Fibroblast of skin of scalp (primary cell): ENCODE data around the gene C5orf46. TPM values are rescaled to one million over a fixed set of nuclear protein-coding genes. Genes with fewer than 3 reads are reported as not detected.
"Not testable (repeated sequence)": the region's sequence is repeated elsewhere in the genome, so short reads cannot be mapped to it uniquely, and the experiment has no call there.

ENCODE experiments used
- DNase-seq: peaks from one replicate; pipeline ENCODE4 v3.0.0-alpha.2; 2013
- polyA plus RNA-seq, 2 experiments: library from polyadenylated mRNA; unstranded; fragments of 120-200 nt; gene quantifications; one replicate each; pipeline ENCODE4 v1.2.1, GENCODE V29; 2013; ENCODE audit not compliant: insufficient read length in 2 of 2

C5orf46 gene
- polyA plus RNA-seq (2013, experiment 1 of 2; ENCODE audit: insufficient read length) = 4.1 TPM
- 3.5 TPM for polyA plus RNA-seq (2013, experiment 2 of 2; ENCODE audit: insufficient read length)

- peak; percentile 41 for DNase-seq
Measured at GRCh38 chr5:147906326-147907095, at the start of gene C5orf46. TSS of gene C5orf46 (minus strand) at chr5:147906538. CDS start at chr5:147906501, 37 bp downstream.

DNA sequence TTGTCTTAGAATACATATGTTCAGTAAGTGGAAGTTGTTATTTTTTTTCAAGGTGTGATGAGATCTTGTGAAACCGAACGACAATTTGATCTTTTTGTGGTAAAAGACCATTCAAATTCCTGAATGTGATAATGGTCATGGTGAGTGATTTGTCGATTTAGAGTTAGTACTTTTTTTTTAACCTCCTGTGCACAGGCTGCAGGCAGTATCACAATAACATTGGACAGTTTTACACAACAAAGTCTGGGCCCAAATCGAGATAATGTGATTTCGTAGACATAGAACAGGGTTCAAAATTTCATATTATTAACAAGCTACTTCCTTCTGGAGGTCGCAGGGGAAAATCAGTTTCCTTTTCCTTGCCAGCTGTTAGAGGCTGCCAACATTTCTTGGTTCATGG, 48.6 kb upstream of the C5orf46 start:
- no peak for DNase-seq

- DNase-seq = peak; percentile 18
Measured at GRCh38 chr5:147949711-147950573, 43.6 kb upstream of the C5orf46 start.

- DNase-seq = not testable (repeated sequence)
Measured at GRCh38 chr5:147946658-147947274, 40.4 kb upstream of the C5orf46 start.

DNA sequence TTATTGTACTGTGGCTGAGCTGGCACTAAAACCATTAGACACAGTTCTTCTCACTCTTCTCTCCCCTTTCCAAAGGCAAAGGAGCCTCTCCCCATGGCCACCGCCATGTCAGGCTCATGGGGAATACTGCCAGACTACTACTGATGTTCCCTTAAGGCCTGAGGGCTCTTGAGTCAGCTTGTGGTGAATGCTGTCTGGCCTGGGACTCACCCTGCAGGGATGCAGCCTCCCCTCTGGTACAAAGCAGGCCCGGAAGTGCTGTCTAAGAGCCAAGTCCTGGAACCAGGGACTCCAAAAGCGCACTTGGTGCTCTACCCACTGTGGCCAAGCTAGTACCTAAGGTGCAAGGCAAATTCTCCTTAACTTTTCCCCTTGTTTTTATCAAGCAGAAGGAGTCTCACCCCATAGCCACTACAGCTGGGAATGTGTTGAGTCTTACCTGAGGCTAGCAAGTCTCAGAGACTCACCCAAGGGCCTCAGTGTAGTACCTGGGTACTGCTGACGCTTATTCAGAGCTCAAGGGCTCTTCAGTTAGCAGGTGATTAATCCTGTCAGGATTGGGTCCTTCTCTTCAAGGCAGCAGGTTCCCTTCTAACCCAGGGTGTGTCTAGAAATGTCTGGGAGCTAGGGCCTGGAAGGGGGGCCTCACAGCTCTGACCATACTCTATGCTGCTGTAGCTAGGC, 33.2 kb upstream of the C5orf46 start:
- DNase-seq = no peak

GRCh38 chr5:147935032-147935431, 28.7 kb upstream of the C5orf46 start:
- peak; percentile 33 for DNase-seq

DNA sequence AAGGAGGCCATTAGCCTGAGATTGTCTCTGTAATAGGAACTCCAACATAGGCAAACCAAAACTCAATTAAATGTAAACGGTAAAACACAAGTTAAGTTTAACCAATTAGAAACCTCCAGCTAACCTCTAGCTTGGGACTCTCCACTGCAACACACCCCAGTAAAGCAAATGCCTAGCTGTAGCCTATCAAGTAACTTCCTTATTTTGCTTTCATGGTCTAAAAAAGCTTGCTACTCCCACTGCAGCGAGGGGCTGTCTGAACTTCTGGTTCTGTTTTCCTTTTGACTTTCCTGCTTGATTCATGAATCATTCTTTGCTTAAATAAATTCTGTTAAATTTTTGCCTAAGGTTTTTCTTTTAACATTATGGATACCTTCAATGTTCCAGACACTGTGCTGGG, 24.4 kb upstream of the C5orf46 start:
- DNase-seq = no peak

DNA sequence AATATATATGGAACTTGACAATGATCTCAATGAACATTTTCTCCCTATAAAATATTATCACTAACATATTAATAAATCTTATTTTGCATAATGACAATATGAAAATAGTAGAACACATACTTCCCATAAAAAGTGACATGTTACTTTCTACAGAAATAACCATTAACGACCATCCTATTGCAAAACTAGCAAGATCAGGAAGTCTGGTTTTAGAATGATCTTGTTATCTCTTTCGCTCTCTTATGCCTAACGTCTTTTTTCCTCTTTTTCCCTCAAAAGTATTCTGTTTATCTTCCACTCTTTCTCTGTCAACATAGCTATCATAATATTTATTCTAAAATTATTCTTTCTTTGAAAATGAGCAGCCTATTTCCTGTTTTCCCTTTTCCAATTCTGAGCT, 21.6 kb upstream of the C5orf46 start:
- DNase-seq = no peak

DNA sequence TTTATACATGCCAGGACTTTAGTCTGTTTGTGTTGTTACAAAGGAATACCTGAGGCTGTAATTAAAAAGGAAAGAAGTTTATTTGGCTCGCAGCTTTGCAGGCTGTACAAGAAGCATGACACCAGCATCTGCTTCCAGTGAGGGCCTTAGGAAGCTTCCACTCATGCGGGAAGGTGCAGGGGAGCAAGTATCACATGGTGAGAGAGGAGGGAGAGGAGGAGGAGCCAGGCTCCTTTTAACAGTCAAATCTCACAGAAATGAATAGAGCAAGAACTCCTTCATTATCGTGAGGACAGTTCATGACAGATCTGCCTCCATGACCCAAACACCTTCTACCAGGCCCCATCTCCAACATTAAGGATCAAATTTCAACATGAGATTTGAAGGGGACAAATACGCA, 18.7 kb upstream of the C5orf46 start:
- no peak for DNase-seq

GRCh38 chr5:147921136-147921535, 14.8 kb upstream of the C5orf46 start:
- no peak for DNase-seq

DNA sequence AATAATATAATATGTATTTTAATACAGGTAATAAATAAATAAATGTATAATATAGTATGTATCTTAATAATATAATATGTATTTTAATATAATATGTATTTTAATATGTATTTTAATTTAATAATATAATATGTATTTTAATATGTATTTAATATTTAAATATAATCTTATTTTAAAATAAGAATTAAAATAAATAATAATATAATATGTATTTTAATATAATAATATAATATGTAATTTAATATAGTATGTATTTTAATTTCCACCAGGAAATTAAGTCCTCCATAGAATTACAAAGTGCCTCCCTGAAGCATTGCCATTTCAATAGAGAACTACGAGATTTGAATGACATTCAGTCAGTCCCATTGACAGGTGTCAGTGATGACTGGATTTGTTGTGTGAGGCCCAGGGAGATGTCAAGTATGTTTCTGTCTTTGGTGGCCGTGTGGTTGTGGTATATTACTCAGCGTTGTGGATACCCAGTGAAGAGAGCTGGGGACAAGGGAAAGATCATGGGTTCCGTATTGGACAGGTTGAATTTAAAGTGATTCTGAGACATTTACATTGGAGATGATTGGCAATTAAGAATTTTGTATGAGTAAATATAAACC, 14.2 kb upstream of the C5orf46 start:
- no peak for DNase-seq

- DNase-seq = no peak
Measured at GRCh38 chr5:147918899-147919298, 12.6 kb upstream of the C5orf46 start.

DNA sequence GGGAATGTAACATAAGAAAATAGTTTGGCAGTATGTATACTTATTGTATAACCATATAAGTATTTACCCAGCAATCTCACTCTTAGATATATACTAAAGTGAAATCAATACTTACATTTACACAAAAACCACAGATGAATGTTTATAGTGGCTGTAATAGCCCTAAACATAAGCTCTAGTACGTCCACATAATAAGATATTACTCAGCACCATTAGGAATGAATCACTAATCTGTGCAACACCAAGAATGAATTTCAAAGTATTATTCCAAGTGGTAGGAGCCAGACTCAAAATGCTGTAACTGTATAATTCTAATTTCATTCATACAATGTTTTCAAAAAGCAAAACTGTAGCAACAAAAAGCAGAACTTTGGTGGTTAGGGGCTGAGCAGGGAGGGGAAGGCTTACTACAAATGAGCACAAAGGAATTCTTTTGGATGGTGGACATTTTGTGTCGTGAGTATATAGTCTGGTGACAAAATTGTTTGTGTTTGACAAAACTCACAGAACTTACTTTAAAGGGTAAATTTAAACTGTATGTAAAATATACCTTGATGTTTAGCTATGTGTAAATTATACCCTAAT, 11.9 kb upstream of the C5orf46 start:
- DNase-seq = no peak

DNA sequence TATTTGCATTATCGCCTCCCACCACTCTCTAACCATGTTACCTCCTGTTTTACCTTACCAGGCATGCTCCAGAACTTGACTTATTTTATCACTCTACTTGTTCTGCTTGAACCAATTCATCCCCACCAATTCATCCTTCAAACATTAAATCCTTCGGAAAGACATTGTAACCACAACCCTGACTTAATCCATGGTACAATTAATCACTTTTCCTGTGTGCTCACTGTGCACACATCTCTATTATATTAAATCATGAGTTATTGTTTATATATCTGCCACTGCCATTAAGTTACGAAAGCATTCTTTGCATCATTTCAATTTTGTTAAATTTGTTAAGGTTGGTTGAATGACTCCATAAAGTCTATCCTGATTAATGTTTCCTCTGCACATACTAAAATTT, 7.4 kb upstream of the C5orf46 start:
- DNase-seq = no peak

- no peak for DNase-seq
Measured at GRCh38 chr5:147912011-147912410, 5.7 kb upstream of the C5orf46 start.

- DNase-seq = no peak
Measured at GRCh38 chr5:147911427-147911826, 5.1 kb upstream of the C5orf46 start.

GRCh38 chr5:147904110-147904509, 2.2 kb downstream of the C5orf46 start:
- no peak for DNase-seq

DNA sequence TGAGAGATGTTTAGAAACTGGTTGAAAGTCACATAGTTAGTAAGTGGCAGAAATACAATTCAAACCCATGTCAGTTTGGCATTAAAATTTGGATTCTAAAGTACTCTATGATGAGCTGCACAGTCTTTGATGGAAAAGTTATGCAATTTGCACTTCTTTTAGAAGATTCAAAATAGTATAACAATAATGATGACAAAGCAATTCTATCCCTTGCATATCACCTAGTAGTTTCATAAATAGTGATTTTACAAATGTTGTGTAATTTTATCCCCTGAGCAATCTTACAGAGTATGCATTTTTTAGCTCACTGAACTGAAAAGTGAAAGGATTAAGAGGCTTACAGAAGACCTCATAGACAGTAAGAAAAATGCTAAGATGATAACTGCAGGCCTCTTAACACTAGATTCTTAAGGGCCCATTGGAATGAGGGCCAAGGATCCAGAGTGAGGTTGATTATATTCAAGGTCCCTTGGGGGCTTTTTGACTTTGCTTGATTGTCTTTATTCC, 3.7 kb downstream of the C5orf46 start:
- no peak for DNase-seq

DNA sequence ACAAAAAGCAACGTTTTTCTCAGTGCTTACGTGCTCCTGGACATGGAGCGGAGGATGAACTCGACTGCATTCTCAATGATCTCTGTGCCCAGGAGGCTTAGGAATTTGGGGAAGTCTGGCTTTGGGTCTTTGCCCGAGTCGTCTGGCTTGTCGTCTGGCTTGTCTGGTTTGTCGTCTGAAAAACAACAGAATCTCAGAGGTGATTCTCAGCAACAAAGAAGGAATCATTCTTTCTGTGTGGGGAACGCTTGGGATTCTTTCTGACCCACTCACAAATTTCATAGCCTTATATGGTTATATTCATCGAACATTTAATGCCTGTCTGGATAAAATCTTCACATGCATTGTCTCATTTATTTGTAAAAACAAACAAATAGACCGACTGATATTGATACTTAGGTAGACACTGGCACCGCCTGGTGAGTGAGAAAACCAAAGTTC, 4.7 kb downstream of the C5orf46 start:
- DNase-seq = peak; percentile 66

- no peak for DNase-seq
Measured at GRCh38 chr5:147898875-147899401, 7.4 kb downstream of the C5orf46 start.

GRCh38 chr5:147895864-147896263, 10.5 kb downstream of the C5orf46 start:
- DNase-seq = no peak
